Osteoblast (primary cell): ENCODE results near the gene PBX3. TPM values are rescaled to one million over a fixed set of nuclear protein-coding genes. Genes with fewer than 3 reads are reported as not detected.
"Not testable (repeated sequence)": the region's sequence is repeated elsewhere in the genome, so short reads cannot be mapped to it uniquely, and the experiment has no call there.

Experiments
- DNase-seq: peaks from one replicate; pipeline ENCODE4 v3.0.0; 2011; ENCODE audit warnings: low spot score, mixed read lengths; ENCODE audit not compliant: insufficient read length; ENCODE audit errors: missing footprints
- H2AFZ ChIP-seq: 2 replicates; pipeline ENCODE4 v1.6.0; 2011; ENCODE audit warnings: mild to moderate bottlenecking, low read length
- H3K27ac ChIP-seq: 2 replicates; pipeline ENCODE4 v1.5.1; 2011; ENCODE audit warnings: mild to moderate bottlenecking, low read depth, low read length, moderate library complexity
- H3K27me3 ChIP-seq: 2 replicates; pipeline ENCODE4 v1.6.0; 2012; ENCODE audit warnings: mild to moderate bottlenecking, control low read depth, inconsistent platforms, low read length, moderate library complexity; ENCODE audit not compliant: insufficient read depth
- H3K36me3 ChIP-seq: 2 replicates; pipeline ENCODE4 v1.5.1; 2011; ENCODE audit warnings: mild to moderate bottlenecking, low read length, control low read depth, moderate library complexity; ENCODE audit not compliant: insufficient read depth
- H3K4me1 ChIP-seq: 2 replicates; pipeline ENCODE4 v1.5.1; 2011; ENCODE audit warnings: mild to moderate bottlenecking, low read length, control low read depth, moderate library complexity; ENCODE audit not compliant: insufficient read depth
- H3K4me2 ChIP-seq: 2 replicates; pipeline ENCODE4 v1.6.0; 2011; ENCODE audit warnings: mild to moderate bottlenecking, low read length; ENCODE audit not compliant: insufficient read depth
- H3K4me3 ChIP-seq: fragments of 200-600 bp; sonication (generic); 3 replicates; pipeline ENCODE4 v1.5.1; 2012; ENCODE audit warnings: mild to moderate bottlenecking, low read length, inconsistent platforms; ENCODE audit not compliant: insufficient read depth
- H3K79me2 ChIP-seq: 2 replicates; pipeline ENCODE4 v1.6.0; 2012; ENCODE audit warnings: mild to moderate bottlenecking, low read length, control low read depth, inconsistent platforms; ENCODE audit not compliant: insufficient read depth
- H3K9me3 ChIP-seq: 2 replicates; pipeline ENCODE4 v1.5.1; 2011; ENCODE audit warnings: low read depth, low read length, control low read depth
- H4K20me1 ChIP-seq: 2 replicates; pipeline ENCODE4 v1.6.0; 2012; ENCODE audit warnings: mild to moderate bottlenecking, low read length, control low read depth; ENCODE audit not compliant: insufficient read depth
- total RNA-seq: library from RNA; depleted of rRNA; stranded (reverse); fragments of >200 nt; gene quantifications from 2 replicates; pipeline ENCODE4 v1.2.3, GENCODE V29; 2012
- TF ChIP-seq, protein P1 (sequence below): IDR thresholded peaks from 2 replicates; pipeline ENCODE4 v1.5.1; 2011; ENCODE audit warnings: mild to moderate bottlenecking, low read depth, low read length, moderate library complexity; ENCODE audit errors: extremely low read depth

The PBX3 gene
- total RNA-seq, 1 donor, result 34.7 TPM

DNA sequence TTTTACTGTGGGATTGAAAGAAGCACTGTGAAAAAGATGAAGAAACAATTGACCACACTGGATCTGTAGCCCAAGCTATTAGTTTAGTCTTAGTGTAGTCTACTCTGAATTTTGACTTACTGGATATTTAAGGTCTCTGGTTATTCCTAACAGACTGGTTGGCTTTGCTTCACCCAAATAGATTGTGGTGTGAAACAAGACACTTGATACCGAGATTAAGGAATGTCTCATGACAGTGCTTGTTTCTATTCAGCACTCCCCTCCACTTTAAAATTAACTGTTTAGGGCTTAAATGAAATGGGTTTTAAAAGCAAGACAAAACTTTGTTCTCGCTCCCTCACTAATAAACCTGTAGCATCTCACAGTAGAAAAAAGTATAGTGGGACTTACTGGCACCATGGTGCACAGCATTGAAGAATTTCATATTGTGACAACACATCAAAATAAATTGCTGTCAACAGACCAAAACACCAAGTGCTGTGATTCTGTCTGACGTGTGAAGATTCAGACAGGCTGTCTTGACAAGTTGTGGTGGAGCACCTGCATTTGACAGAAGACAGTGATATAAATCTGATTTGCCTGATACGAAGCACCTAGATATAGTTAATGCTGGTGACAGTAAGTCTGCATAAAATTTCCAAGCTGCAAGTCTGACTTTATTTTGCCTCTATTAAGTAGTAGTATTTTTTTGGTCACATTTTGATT is 73.1 kb downstream of the PBX3 start:
- TF ChIP-seq, protein P1, sequence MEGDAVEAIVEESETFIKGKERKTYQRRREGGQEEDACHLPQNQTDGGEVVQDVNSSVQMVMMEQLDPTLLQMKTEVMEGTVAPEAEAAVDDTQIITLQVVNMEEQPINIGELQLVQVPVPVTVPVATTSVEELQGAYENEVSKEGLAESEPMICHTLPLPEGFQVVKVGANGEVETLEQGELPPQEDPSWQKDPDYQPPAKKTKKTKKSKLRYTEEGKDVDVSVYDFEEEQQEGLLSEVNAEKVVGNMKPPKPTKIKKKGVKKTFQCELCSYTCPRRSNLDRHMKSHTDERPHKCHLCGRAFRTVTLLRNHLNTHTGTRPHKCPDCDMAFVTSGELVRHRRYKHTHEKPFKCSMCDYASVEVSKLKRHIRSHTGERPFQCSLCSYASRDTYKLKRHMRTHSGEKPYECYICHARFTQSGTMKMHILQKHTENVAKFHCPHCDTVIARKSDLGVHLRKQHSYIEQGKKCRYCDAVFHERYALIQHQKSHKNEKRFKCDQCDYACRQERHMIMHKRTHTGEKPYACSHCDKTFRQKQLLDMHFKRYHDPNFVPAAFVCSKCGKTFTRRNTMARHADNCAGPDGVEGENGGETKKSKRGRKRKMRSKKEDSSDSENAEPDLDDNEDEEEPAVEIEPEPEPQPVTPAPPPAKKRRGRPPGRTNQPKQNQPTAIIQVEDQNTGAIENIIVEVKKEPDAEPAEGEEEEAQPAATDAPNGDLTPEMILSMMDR, result no peak
- no peak overlapping the region for H3K4me3 ChIP-seq
- no peaks in the 10 kb centered on the region for H3K9me3 ChIP-seq
- H3K36me3 ChIP-seq, result no peaks in the 10 kb centered on the region
- H4K20me1 ChIP-seq, result peaks cover 2% of the 10 kb centered on the region
- H2AFZ ChIP-seq, result no peak overlapping the region
- no peaks in the 10 kb centered on the region for H3K27me3 ChIP-seq
- peaks cover 8% of the 10 kb centered on the region for H3K4me1 ChIP-seq
- H3K4me2 ChIP-seq, result peak overlapping the region; percentile 17
- peaks cover 77% of the 10 kb centered on the region for H3K79me2 ChIP-seq
- no peak for DNase-seq
- H3K27ac ChIP-seq, result no peak overlapping the region

DNA sequence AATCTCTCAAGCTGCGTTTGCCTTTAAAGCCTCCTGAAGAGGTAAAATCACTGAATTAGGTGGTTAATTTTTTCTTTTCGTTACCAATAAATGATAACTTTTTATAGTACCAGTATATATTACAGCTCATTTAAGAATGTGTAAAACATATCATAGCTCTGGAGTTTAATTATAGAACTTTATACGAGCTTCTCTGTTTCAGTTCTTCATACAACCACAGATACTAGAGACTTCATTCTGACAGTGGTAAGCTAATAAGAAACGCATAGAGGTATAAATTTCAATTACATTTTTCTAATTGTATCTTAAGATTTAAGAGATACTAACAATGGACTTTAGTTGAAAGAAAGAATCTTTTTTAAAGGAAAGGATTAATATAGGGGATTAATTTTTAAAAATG is 73.9 kb downstream of the PBX3 start:
- peaks cover 8% of the 10 kb centered on the region for H3K4me1 ChIP-seq
- TF ChIP-seq, protein P1, result no peak
- peaks cover 76% of the 10 kb centered on the region for H3K79me2 ChIP-seq
- peaks cover 2% of the 10 kb centered on the region for H4K20me1 ChIP-seq
- peak overlapping the region; percentile 20 for H3K27ac ChIP-seq
- no peak overlapping the region for H2AFZ ChIP-seq
- H3K27me3 ChIP-seq, result no peaks in the 10 kb centered on the region
- no peak for DNase-seq
- peak overlapping the region; percentile 54 for H3K4me2 ChIP-seq
- no peaks in the 10 kb centered on the region for H3K9me3 ChIP-seq
- H3K36me3 ChIP-seq, result no peaks in the 10 kb centered on the region
- no peak overlapping the region for H3K4me3 ChIP-seq

DNA sequence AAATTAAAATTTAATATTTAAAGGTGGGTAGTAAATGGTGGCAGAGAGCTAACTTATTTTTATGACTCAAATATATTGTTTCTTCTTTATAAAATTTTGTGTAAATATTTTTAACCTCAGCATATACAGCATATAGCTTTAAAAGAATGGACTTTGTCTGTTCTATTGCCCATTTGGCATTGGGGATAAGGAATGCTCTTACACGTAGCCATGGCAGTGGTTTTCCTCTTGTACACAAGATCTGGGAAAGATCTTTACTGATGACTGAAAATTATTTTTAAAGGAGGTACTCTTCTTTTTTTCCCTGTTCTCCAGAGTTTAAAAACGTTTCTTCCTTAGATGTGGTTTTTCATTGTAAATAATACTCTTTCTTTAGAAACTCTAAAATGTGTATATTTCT is 75.0 kb downstream of the PBX3 start:
- no peaks in the 10 kb centered on the region for H3K9me3 ChIP-seq
- H3K4me2 ChIP-seq, result no peak overlapping the region
- H3K4me1 ChIP-seq, result peaks cover 8% of the 10 kb centered on the region
- H3K27me3 ChIP-seq, result no peaks in the 10 kb centered on the region
- no peaks in the 10 kb centered on the region for H4K20me1 ChIP-seq
- H3K79me2 ChIP-seq, result peaks cover 70% of the 10 kb centered on the region
- TF ChIP-seq, protein P1, result no peak
- peak overlapping the region; percentile 41 for H3K27ac ChIP-seq
- no peak overlapping the region for H2AFZ ChIP-seq
- H3K4me3 ChIP-seq, result no peak overlapping the region
- DNase-seq, result no peak
- no peaks in the 10 kb centered on the region for H3K36me3 ChIP-seq

DNA sequence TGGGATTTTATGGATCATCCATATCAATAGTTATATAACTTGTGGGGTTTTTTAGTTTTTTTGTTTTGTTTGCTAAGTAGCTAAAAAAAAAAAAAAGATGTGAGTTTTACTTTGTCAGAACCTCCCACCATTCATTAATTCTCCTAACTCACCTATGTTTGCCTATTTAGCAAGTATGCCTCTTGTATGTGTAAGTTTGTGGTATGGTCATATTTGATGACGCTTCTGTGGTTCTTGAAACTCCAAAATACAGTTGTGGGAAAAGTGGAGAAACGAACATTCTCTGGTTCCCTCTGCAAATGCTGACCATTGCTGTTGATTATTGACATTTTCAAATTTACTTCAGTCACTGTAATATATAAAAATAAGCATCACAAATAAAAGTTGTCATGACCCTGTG is 75.7 kb downstream of the PBX3 start:
- Histone ChIP-seq H4K20me1 (no peaks in the 10 kb centered on the region), H3K9me3 (no peaks in the 10 kb centered on the region), H3K4me3 (no peak overlapping the region), H2AFZ (no peak overlapping the region), H3K36me3 (no peaks in the 10 kb centered on the region), H3K4me2 (no peak overlapping the region), H3K27me3 (no peaks in the 10 kb centered on the region), H3K27ac (no peak overlapping the region), H3K4me1 (peaks cover 8% of the 10 kb centered on the region), H3K79me2 (peaks cover 69% of the 10 kb centered on the region)
- TF ChIP-seq, protein P1, result no peak
- DNase-seq, result no peak

DNA sequence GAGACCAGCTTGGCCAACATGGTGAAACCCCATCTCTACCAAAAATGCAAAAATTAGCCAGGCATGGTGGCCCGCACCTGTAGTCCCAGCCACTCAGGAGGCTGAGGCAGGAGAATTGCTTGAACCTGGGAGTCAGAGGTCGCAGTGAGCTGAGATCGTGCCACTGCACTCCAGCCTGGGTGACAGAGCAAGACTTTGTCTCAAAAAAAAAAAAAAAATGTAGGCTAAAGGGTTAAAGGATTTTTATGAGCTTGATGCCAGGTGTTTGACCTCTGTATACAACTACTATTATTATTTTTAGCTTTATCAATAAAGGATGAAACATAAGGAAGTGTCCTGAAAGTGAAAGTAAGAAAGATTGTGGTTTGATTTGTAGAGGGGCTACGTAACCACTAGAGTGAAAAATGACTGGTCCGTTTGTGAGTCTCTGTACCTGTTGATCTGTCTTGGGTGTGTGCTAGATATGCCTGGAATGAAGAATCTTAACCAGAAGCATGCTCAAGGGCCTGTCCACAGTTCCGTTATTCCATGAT is 76.8 kb downstream of the PBX3 start:
- H3K4me2 ChIP-seq, H3K36me3 ChIP-seq: not testable (repeated sequence)
- peaks cover 76% of the 10 kb centered on the region for H3K79me2 ChIP-seq

More for the DNA sequence above, 76.8 kb downstream of the PBX3 start:
- not testable (repeated sequence) for DNase-seq, H2AFZ ChIP-seq, H4K20me1 ChIP-seq, H3K27me3 ChIP-seq, H3K4me1 ChIP-seq, H3K4me3 ChIP-seq, H3K9me3 ChIP-seq, H3K27ac ChIP-seq
